Neural cell (in vitro differentiated cells): ENCODE measurements around the gene LMO7. TPM values are rescaled to one million over a fixed set of nuclear protein-coding genes. Genes with fewer than 3 reads are reported as not detected.
"Not testable (repeated sequence)": the region's sequence is repeated elsewhere in the genome, so short reads cannot be mapped to it uniquely, and the experiment has no call there.

Source experiments
- H2AFZ ChIP-seq: fragments of 200-600, 300-800 bp; sonication (generic), shearing (Covaris generic); 2 replicates; pipeline ENCODE4 v1.6.0; 2014; ENCODE audit warnings: low read depth, mild to moderate bottlenecking, antibody characterized with exemption, low read length, moderate library complexity
- H3F3A ChIP-seq: fragments of 200-600 bp; shearing (Covaris generic); 2 replicates; pipeline ENCODE4 v1.6.1; 2016; ENCODE audit warnings: mild to moderate bottlenecking, moderate library complexity, mixed read lengths, antibody characterized with exemption, low read length; ENCODE audit not compliant: insufficient read depth, poor library complexity, severe bottlenecking
- H3K27ac ChIP-seq: fragments of 200-600, 300-800 bp; sonication (generic), shearing (Covaris generic); 2 replicates; pipeline ENCODE4 v1.5.1; 2014; ENCODE audit warnings: mild to moderate bottlenecking, low read length, moderate library complexity
- H3K27me3 ChIP-seq: fragments of 300-800, 200-600 bp; sonication (generic), shearing (Covaris generic); 2 replicates; pipeline ENCODE4 v1.6.0; 2014; ENCODE audit warnings: mild to moderate bottlenecking, low read depth, low read length, moderate library complexity; ENCODE audit not compliant: insufficient read depth
- H3K36me3 ChIP-seq: fragments of 300-800, 200-600 bp; sonication (generic), shearing (Covaris generic); 2 replicates; pipeline ENCODE4 v1.5.1; 2014; ENCODE audit warnings: mild to moderate bottlenecking, antibody characterized with exemption, low read length, moderate library complexity; ENCODE audit not compliant: insufficient read depth
- H3K4me2 ChIP-seq: fragments of 300-800, 200-600 bp; sonication (generic), shearing (Covaris generic); 2 replicates; pipeline ENCODE4 v1.6.0; 2014; ENCODE audit warnings: mild to moderate bottlenecking, low read length
- H3K4me3 ChIP-seq: fragments of 300-800, 200-600 bp; sonication (generic), shearing (Covaris generic); 2 replicates; pipeline ENCODE4 v1.5.1; 2014; ENCODE audit warnings: mild to moderate bottlenecking, low read length, moderate library complexity
- H3K79me2 ChIP-seq: fragments of 200-600 bp; shearing (Covaris generic); replicated peaks from 2 replicates; pipeline ENCODE4 v1.6.0; 2014; ENCODE audit warnings: mild to moderate bottlenecking, low read length, moderate library complexity; ENCODE audit not compliant: insufficient read depth
- H3K9ac ChIP-seq: fragments of 300-800, 200-600 bp; sonication (generic), shearing (Covaris generic); 2 replicates; pipeline ENCODE4 v1.6.1; 2016; ENCODE audit warnings: mild to moderate bottlenecking, low read length, mixed read lengths
- H3K9me2 ChIP-seq: fragments of 200-600 bp; shearing (Covaris generic); 2 replicates; pipeline ENCODE4 v1.6.1; 2016; ENCODE audit warnings: mild to moderate bottlenecking, low read length, mixed read lengths; ENCODE audit not compliant: insufficient read depth
- H3K9me3 ChIP-seq: fragments of 200-600, 300-800 bp; sonication (generic), shearing (Covaris generic); 2 replicates; pipeline ENCODE4 v1.6.1; 2016; ENCODE audit warnings: mild to moderate bottlenecking, mixed run types, low read length, moderate library complexity, mixed read lengths
- H4K20me1 ChIP-seq: fragments of 200-600 bp; shearing (Covaris generic); 2 replicates; pipeline ENCODE4 v1.6.1; 2016; ENCODE audit warnings: mild to moderate bottlenecking, mixed run types; ENCODE audit not compliant: insufficient read depth
- EP300 ChIP-seq: fragments of 450-650 bp; conservative IDR thresholded peaks from 2 replicates; pipeline ENCODE4 v1.6.1; 2014; ENCODE audit warnings: antibody characterized with exemption, mild to moderate bottlenecking, moderate library complexity; ENCODE audit not compliant: poor library complexity, severe bottlenecking
- EZH2 ChIP-seq: fragments of 200-600, 300-800 bp; shearing (Covaris generic), sonication (generic); IDR thresholded peaks from 2 replicates; pipeline ENCODE4 v1.6.1; 2014; ENCODE audit warnings: antibody characterized with exemption, low read length, borderline replicate concordance, mild to moderate bottlenecking; ENCODE audit not compliant: insufficient read depth, poor library complexity, severe bottlenecking
- MXI1 ChIP-seq: fragments of 450-650 bp; conservative IDR thresholded peaks from 2 replicates; pipeline ENCODE4 v1.6.1; 2014; ENCODE audit warnings: antibody characterized with exemption, mild to moderate bottlenecking; ENCODE audit not compliant: poor library complexity, severe bottlenecking
- POLR2AphosphoS5 ChIP-seq: IDR thresholded peaks from 2 replicates; pipeline ENCODE4 v1.6.1; 2012
- RAD21 ChIP-seq: fragments of 450-650 bp; conservative IDR thresholded peaks from 2 replicates; pipeline ENCODE4 v1.6.1; 2014; ENCODE audit warnings: antibody characterized with exemption, mild to moderate bottlenecking, moderate library complexity
- SMC3 ChIP-seq: fragments of 450-650 bp; conservative IDR thresholded peaks from 2 replicates; pipeline ENCODE4 v1.6.1; 2014; ENCODE audit warnings: antibody characterized with exemption, mild to moderate bottlenecking, moderate library complexity; ENCODE audit not compliant: poor library complexity
- TAF1 ChIP-seq: IDR thresholded peaks from 2 replicates; pipeline ENCODE4 v1.6.1; 2012; ENCODE audit warnings: low read depth
- polyA plus RNA-seq: library from polyadenylated mRNA; depleted of rRNA; stranded (reverse); fragments of >200 nt; gene quantifications from 2 replicates; pipeline ENCODE4 v1.2.3, GENCODE V29; 2014
- TF ChIP-seq, protein P1 (sequence below): IDR thresholded peaks from 2 replicates; pipeline ENCODE4 v1.6.1; 2012; ENCODE audit warnings: borderline replicate concordance
- TF ChIP-seq, protein P2 (sequence below): fragments of 450-650 bp; IDR thresholded peaks from 2 replicates; pipeline ENCODE4 v1.5.1; 2014; ENCODE audit warnings: antibody characterized with exemption, mild to moderate bottlenecking, moderate library complexity; ENCODE audit not compliant: poor library complexity, severe bottlenecking

LMO7 gene
- polyA plus RNA-seq, 1 donor from 2014 or later: 14.2 TPM

DNA sequence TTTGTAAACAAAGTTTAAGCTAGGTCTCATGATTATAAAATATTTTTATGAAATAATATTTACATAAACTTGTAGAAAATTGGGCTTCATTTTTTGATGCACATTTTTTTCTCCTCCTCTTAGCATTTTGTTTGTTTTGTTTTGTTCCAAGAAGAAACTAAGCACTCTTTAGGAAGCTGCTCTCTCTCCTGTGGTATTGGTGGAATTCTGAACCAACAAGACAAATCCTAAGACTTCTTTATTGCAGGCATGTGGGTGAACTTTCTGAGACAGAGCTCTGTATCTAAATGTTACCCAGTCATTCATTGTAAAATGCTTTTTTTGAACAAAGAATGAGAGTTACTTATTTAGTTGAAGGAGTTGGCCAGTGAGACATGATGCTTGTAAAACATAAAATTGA lies 39.3 kb downstream of the LMO7 start:
- no peak overlapping the region for H3K4me2 ChIP-seq
- no peak overlapping the region for H3K4me3 ChIP-seq
- H3K36me3 ChIP-seq: no peaks in the 10 kb centered on the region
- H3K27me3 ChIP-seq: no peaks in the 10 kb centered on the region
- no peaks in the 10 kb centered on the region for H3F3A ChIP-seq
- no peaks in the 10 kb centered on the region for H3K9me2 ChIP-seq
- H3K27ac ChIP-seq: no peak overlapping the region
- H3K9me3 ChIP-seq: no peaks in the 10 kb centered on the region
- H4K20me1 ChIP-seq: no peaks in the 10 kb centered on the region
- no peaks in the 10 kb centered on the region for H3K79me2 ChIP-seq
- no peak overlapping the region for H3K9ac ChIP-seq
- TF ChIP-seq EZH2 (no peak), RAD21 (no peak), TAF1 (no peak), POLR2AphosphoS5 (no peak), SMC3 (no peak)
- TF ChIP-seq, protein P1, sequence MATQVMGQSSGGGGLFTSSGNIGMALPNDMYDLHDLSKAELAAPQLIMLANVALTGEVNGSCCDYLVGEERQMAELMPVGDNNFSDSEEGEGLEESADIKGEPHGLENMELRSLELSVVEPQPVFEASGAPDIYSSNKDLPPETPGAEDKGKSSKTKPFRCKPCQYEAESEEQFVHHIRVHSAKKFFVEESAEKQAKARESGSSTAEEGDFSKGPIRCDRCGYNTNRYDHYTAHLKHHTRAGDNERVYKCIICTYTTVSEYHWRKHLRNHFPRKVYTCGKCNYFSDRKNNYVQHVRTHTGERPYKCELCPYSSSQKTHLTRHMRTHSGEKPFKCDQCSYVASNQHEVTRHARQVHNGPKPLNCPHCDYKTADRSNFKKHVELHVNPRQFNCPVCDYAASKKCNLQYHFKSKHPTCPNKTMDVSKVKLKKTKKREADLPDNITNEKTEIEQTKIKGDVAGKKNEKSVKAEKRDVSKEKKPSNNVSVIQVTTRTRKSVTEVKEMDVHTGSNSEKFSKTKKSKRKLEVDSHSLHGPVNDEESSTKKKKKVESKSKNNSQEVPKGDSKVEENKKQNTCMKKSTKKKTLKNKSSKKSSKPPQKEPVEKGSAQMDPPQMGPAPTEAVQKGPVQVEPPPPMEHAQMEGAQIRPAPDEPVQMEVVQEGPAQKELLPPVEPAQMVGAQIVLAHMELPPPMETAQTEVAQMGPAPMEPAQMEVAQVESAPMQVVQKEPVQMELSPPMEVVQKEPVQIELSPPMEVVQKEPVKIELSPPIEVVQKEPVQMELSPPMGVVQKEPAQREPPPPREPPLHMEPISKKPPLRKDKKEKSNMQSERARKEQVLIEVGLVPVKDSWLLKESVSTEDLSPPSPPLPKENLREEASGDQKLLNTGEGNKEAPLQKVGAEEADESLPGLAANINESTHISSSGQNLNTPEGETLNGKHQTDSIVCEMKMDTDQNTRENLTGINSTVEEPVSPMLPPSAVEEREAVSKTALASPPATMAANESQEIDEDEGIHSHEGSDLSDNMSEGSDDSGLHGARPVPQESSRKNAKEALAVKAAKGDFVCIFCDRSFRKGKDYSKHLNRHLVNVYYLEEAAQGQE: no peak
- TF ChIP-seq, protein P2, sequence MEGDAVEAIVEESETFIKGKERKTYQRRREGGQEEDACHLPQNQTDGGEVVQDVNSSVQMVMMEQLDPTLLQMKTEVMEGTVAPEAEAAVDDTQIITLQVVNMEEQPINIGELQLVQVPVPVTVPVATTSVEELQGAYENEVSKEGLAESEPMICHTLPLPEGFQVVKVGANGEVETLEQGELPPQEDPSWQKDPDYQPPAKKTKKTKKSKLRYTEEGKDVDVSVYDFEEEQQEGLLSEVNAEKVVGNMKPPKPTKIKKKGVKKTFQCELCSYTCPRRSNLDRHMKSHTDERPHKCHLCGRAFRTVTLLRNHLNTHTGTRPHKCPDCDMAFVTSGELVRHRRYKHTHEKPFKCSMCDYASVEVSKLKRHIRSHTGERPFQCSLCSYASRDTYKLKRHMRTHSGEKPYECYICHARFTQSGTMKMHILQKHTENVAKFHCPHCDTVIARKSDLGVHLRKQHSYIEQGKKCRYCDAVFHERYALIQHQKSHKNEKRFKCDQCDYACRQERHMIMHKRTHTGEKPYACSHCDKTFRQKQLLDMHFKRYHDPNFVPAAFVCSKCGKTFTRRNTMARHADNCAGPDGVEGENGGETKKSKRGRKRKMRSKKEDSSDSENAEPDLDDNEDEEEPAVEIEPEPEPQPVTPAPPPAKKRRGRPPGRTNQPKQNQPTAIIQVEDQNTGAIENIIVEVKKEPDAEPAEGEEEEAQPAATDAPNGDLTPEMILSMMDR: no peak
- H2AFZ ChIP-seq: no peak overlapping the region

DNA sequence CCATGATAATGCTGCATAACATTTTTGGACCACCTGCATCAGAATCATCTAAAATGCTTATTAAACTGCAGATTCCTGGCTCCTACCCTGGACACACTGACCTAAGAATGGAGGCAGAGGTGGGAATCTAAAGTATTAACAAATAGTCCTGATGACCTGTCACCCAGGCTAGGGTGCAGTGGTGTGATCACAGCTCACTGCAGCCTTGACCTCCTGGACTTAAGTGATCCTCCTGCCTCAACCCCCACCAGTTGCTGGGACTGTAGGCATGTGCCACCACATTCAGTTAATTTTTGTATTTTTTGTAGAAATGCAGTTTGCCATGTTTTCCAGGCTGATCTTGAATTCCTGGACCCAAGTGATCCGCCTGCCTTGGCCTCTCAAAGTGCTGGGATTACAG lies 43.3 kb downstream of the LMO7 start:
- no peak overlapping the region for H3K27ac ChIP-seq
- no peak for TF ChIP-seq SMC3
- TF ChIP-seq TAF1: no peak
- no peak for TF ChIP-seq EZH2
- TF ChIP-seq MXI1: no peak
- no peak for TF ChIP-seq POLR2AphosphoS5
- TF ChIP-seq, protein P2: no peak
- TF ChIP-seq RAD21: no peak
- TF ChIP-seq EP300: no peak
- TF ChIP-seq, protein P1: no peak
- no peaks in the 10 kb centered on the region for H3K79me2 ChIP-seq
- no peak overlapping the region for H3K9ac ChIP-seq
- no peaks in the 10 kb centered on the region for H3F3A ChIP-seq
- no peaks in the 10 kb centered on the region for H3K36me3 ChIP-seq
- no peaks in the 10 kb centered on the region for H3K9me2 ChIP-seq
- no peaks in the 10 kb centered on the region for H3K27me3 ChIP-seq
- no peak overlapping the region for H3K4me3 ChIP-seq
- no peaks in the 10 kb centered on the region for H3K9me3 ChIP-seq
- no peaks in the 10 kb centered on the region for H4K20me1 ChIP-seq
- no peak overlapping the region for H3K4me2 ChIP-seq
- no peak overlapping the region for H2AFZ ChIP-seq

DNA sequence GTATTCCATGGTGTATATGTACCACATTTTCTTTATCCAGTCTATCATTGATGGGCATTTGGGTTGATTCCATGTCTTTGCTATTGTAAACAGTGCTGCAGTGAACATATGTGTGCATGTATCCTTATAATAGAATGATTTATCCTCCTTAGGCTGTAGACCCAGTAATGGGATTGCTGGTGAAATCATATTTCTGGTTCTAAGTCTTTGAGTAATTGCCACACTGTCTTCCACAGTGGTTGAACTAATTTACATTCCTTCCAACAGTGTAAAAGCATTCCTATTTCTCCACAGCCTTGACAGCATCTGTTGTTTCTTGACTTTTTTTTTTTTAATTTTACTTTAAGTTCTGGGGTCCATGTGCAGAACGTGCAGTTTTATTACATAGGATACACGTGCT lies 44.1 kb downstream of the LMO7 start:
- not testable (repeated sequence) for H4K20me1 ChIP-seq, H3K79me2 ChIP-seq, H3K36me3 ChIP-seq

More for the DNA sequence above, 44.1 kb downstream of the LMO7 start:
- not testable (repeated sequence) for H3K9me2 ChIP-seq, H3K27ac ChIP-seq, H2AFZ ChIP-seq, H3F3A ChIP-seq, H3K4me2 ChIP-seq, H3K27me3 ChIP-seq, H3K4me3 ChIP-seq, H3K9ac ChIP-seq, H3K9me3 ChIP-seq
